Type B pancreatic cell (in vitro differentiated cells): ENCODE measurements around the gene RNF2. TPM values are rescaled to one million over a fixed set of nuclear protein-coding genes. Genes with fewer than 3 reads are reported as not detected.

Experiments
- DNase-seq: peaks from one replicate; pipeline ENCODE4 v3.0.0; 2021; ENCODE audit warnings: mixed read lengths; ENCODE audit not compliant: unreplicated experiment; ENCODE audit errors: extremely low spot score
- H3K27ac Mint-ChIP-seq: 2 replicates; pipeline ENCODE4 v1.8.0; 2021; ENCODE audit warnings: mild to moderate bottlenecking, mixed read lengths
- H3K27me3 Mint-ChIP-seq: 2 replicates; pipeline ENCODE4 v1.8.0; 2021; ENCODE audit warnings: mixed read lengths
- H3K36me3 Mint-ChIP-seq: 2 replicates; pipeline ENCODE4 v1.8.0; 2021; ENCODE audit warnings: mixed read lengths
- H3K4me1 Mint-ChIP-seq: one replicate; pipeline ENCODE4 v1.8.0; 2021; ENCODE audit warnings: mixed read lengths; ENCODE audit not compliant: unreplicated experiment
- H3K4me3 Mint-ChIP-seq: 2 replicates; pipeline ENCODE4 v1.8.0; 2021; ENCODE audit warnings: mild to moderate bottlenecking, mixed read lengths
- H3K9me3 Mint-ChIP-seq: 2 replicates; pipeline ENCODE4 v1.8.0; 2021; ENCODE audit warnings: mixed read lengths
- CTCF ChIP-seq: fragments of 200-600 bp; sonication (generic); conservative IDR thresholded peaks from 2 replicates; pipeline ENCODE4 v1.5.0; 2021; ENCODE audit warnings: antibody characterized with exemption, mild to moderate bottlenecking
- total RNA-seq: library from RNA; stranded (reverse); gene quantifications from 2 replicates; pipeline ENCODE4 v1.2.1, GENCODE V29; 2021; ENCODE audit warnings: low replicate concordance

RNF2 gene
- total RNA-seq, 1 donor from 2014 or later = 31.0 TPM

- Mint-ChIP-seq H3K4me3 (no peak overlapping the region), H3K4me1 (no peaks in the 10 kb centered on the region), H3K27me3 (no peaks in the 10 kb centered on the region), H3K36me3 (peaks cover 43% of the 10 kb centered on the region), H3K9me3 (no peaks in the 10 kb centered on the region), H3K27ac (no peak overlapping the region)
- TF ChIP-seq CTCF = no peak
- DNase-seq = no peak
Observed at GRCh38 chr1:185096531-185096930, 51.2 kb downstream of the RNF2 start.

GRCh38 chr1:185104083-185104482 is 58.7 kb downstream of the RNF2 start:
- H3K4me3 Mint-ChIP-seq = no peak overlapping the region
- no peaks in the 10 kb centered on the region for H3K27me3 Mint-ChIP-seq
- no peak overlapping the region for H3K27ac Mint-ChIP-seq
- no peak for DNase-seq
- peaks cover 33% of the 10 kb centered on the region for H3K36me3 Mint-ChIP-seq
- H3K4me1 Mint-ChIP-seq = no peaks in the 10 kb centered on the region
- no peak for TF ChIP-seq CTCF
- no peaks in the 10 kb centered on the region for H3K9me3 Mint-ChIP-seq

GRCh38 chr1:185105121-185105520 is 59.8 kb downstream of the RNF2 start:
- Mint-ChIP-seq H3K27ac (no peak overlapping the region), H3K9me3 (no peaks in the 10 kb centered on the region), H3K27me3 (no peaks in the 10 kb centered on the region), H3K4me1 (no peaks in the 10 kb centered on the region), H3K36me3 (peaks cover 23% of the 10 kb centered on the region), H3K4me3 (no peak overlapping the region)
- DNase-seq = no peak
- no peak for TF ChIP-seq CTCF

GRCh38 chr1:185108321-185108720 is 63.0 kb downstream of the RNF2 start:
- no peaks in the 10 kb centered on the region for H3K9me3 Mint-ChIP-seq
- no peak overlapping the region for H3K27ac Mint-ChIP-seq
- no peaks in the 10 kb centered on the region for H3K27me3 Mint-ChIP-seq
- DNase-seq = no peak
- no peaks in the 10 kb centered on the region for H3K4me1 Mint-ChIP-seq
- TF ChIP-seq CTCF = no peak
- H3K4me3 Mint-ChIP-seq = no peak overlapping the region
- peaks cover 11% of the 10 kb centered on the region for H3K36me3 Mint-ChIP-seq

DNA sequence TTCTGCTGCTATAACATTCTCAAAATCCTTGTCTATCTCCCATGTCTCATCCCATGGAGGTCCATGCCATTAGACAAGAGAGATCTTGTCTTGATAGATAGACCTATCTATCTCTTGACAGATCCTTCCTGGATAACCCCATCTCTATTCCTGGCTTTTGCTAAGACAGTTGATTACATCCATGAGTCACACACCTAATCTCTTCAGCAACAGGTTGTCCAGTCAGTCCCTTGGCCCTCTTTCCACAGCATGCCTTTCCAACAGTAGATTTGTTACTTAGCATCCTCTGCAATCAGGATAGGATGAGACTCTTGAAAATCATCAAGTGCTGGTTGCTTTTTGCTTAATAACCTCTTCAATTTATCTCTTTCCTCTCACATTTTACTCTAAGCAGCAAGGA is 64.8 kb downstream of the RNF2 start:
- DNase-seq = no peak
- no peaks in the 10 kb centered on the region for H3K27me3 Mint-ChIP-seq
- no peak overlapping the region for H3K4me3 Mint-ChIP-seq
- no peak for TF ChIP-seq CTCF
- H3K27ac Mint-ChIP-seq = no peak overlapping the region
- no peaks in the 10 kb centered on the region for H3K9me3 Mint-ChIP-seq
- H3K4me1 Mint-ChIP-seq = no peaks in the 10 kb centered on the region
- peaks cover 8% of the 10 kb centered on the region for H3K36me3 Mint-ChIP-seq

GRCh38 chr1:185111873-185112272 is 66.5 kb downstream of the RNF2 start:
- no peak for DNase-seq
- peaks cover 6% of the 10 kb centered on the region for H3K36me3 Mint-ChIP-seq
- no peak for TF ChIP-seq CTCF
- H3K4me3 Mint-ChIP-seq = no peak overlapping the region
- no peaks in the 10 kb centered on the region for H3K4me1 Mint-ChIP-seq
- no peaks in the 10 kb centered on the region for H3K27me3 Mint-ChIP-seq
- H3K9me3 Mint-ChIP-seq = no peaks in the 10 kb centered on the region
- H3K27ac Mint-ChIP-seq = no peak overlapping the region
